GM12878 (cell line): Measurements from ENCODE around the gene DUS1L.

Experiments used
- CBX5 ChIP-seq: sonication (generic); IDR thresholded peaks from 2 replicates; pipeline ENCODE4 v1.6.1; 2016; ENCODE audit warnings: low read depth, moderate library complexity, mild to moderate bottlenecking, inconsistent platforms
- CTCF ChIP-seq, 3 experiments: IDR thresholded peaks in 2 of 3; conservative IDR thresholded peaks in 1 of 3; 2 replicates each; pipeline ENCODE4 v1.5.1; 2011; ENCODE audit warnings: low read depth in 3 of 3, low read length in 3 of 3, mild to moderate bottlenecking in 3 of 3, control low read depth in 2 of 3, moderate library complexity in 2 of 3, inconsistent platforms in 1 of 3, mixed read lengths in 1 of 3; ENCODE audit not compliant: control insufficient read depth in 2 of 3, insufficient read depth in 1 of 3; ENCODE audit errors: extremely low read depth in 1 of 3
- EZH2 ChIP-seq: IDR thresholded peaks from 2 replicates; pipeline ENCODE4 v1.6.1; 2012; ENCODE audit warnings: low read depth, mild to moderate bottlenecking, control low read depth, inconsistent platforms, low read length, borderline replicate concordance; ENCODE audit not compliant: control insufficient read depth
- FOS ChIP-seq: IDR thresholded peaks from 3 replicates; pipeline ENCODE4 v1.6.1; 2011; ENCODE audit warnings: borderline replicate concordance; ENCODE audit not compliant: insufficient read length; ENCODE audit errors: extremely low read depth
- PKNOX1 ChIP-seq: fragments of 450-650 bp; IDR thresholded peaks from 2 replicates; pipeline ENCODE4 v1.6.1; 2016; ENCODE audit warnings: mild to moderate bottlenecking
- POLR2A ChIP-seq: IDR thresholded peaks from 2 replicates; pipeline ENCODE4 v1.6.1; 2011; ENCODE audit warnings: low read depth, mild to moderate bottlenecking, low read length

- TF ChIP-seq CTCF (IDR thresholded peaks at IDR 0.05 in 2 of 3, conservative IDR thresholded peaks at IDR 0.05 in 1 of 3; ENCODE audit: control insufficient read depth in 2 of 3, extremely low read depth in 1 of 3, insufficient read depth in 1 of 3, low read depth in 3 of 3, low read length in 3 of 3) (no peak), CBX5 (no peak), EZH2 (no peak), PKNOX1 (no peak), FOS (no peak), POLR2A (no peak)
Observed at GRCh38 chr17:82033359-82034085, 32.1 kb downstream of the DUS1L start.
